SK-N-SH treated with all-trans-retinoic acid at 6 μM for 48 hours (cell line): ENCODE results near the gene FBXO7.

Source experiments
- ATAC-seq: fragments of 200-7000 bp; cut with Tn5 transposase; 3 replicates; pipeline ENCODE4 v1.9.1; 2020; ENCODE audit warnings: mild to moderate bottlenecking, moderate library complexity
- BACH2 ChIP-seq: fragments of 250-450 bp; sonication (Bioruptor Pico); IDR thresholded peaks from 2 replicates; pipeline ENCODE4 v1.9.0; 2021; ENCODE audit warnings: mild to moderate bottlenecking, borderline replicate concordance
- CSDC2 ChIP-seq: fragments of 250-450 bp; sonication (Bioruptor Pico); IDR thresholded peaks from 2 replicates; pipeline ENCODE4 v1.5.0; 2020; ENCODE audit warnings: mild to moderate bottlenecking, moderate library complexity
- ESRRG ChIP-seq: fragments of 250-450 bp; sonication (Bioruptor Pico); IDR thresholded peaks from 2 replicates; pipeline ENCODE4 v1.6.1; 2021; ENCODE audit warnings: mild to moderate bottlenecking
- GLIS3 ChIP-seq: fragments of 250-450 bp; sonication (Bioruptor Pico); IDR thresholded peaks from 2 replicates; pipeline ENCODE4 v1.5.0; 2020; ENCODE audit warnings: mild to moderate bottlenecking, moderate library complexity
- ISL1 ChIP-seq: fragments of 250-450 bp; sonication (Bioruptor Pico); IDR thresholded peaks from 2 replicates; pipeline ENCODE4 v2.1.2; 2022; ENCODE audit warnings: mild to moderate bottlenecking, moderate library complexity
- OSR1 ChIP-seq: fragments of 250-450 bp; sonication (Bioruptor Pico); IDR thresholded peaks from 2 replicates; pipeline ENCODE4 v1.8.0; 2022; ENCODE audit warnings: moderate library complexity, mild to moderate bottlenecking, inconsistent platforms
- PPARA ChIP-seq: fragments of 250-450 bp; sonication (Bioruptor Pico); IDR thresholded peaks from 2 replicates; pipeline ENCODE4 v1.5.0; 2020; ENCODE audit warnings: mild to moderate bottlenecking, borderline replicate concordance
- RARB ChIP-seq: fragments of 250-450 bp; sonication (Bioruptor Pico); IDR thresholded peaks from 2 replicates; pipeline ENCODE4 v1.8.0; 2021; ENCODE audit warnings: mild to moderate bottlenecking, moderate library complexity
- SNAI2 ChIP-seq: fragments of 250-450 bp; sonication (Bioruptor Pico); IDR thresholded peaks from 2 replicates; pipeline ENCODE4 v1.5.0; 2020; ENCODE audit warnings: mild to moderate bottlenecking, moderate library complexity
- TCF4 ChIP-seq: fragments of 250-450 bp; sonication (Bioruptor Pico); IDR thresholded peaks from 2 replicates; pipeline ENCODE4 v1.8.0; 2021; ENCODE audit warnings: mild to moderate bottlenecking, moderate library complexity, borderline replicate concordance
- TOX ChIP-seq: fragments of 250-450 bp; sonication (Bioruptor Pico); IDR thresholded peaks from 2 replicates; pipeline ENCODE4 v1.8.0; 2021; ENCODE audit warnings: mild to moderate bottlenecking, moderate library complexity, borderline replicate concordance
- ZC3H10 ChIP-seq: fragments of 250-450 bp; sonication (Bioruptor Pico); IDR thresholded peaks from 2 replicates; pipeline ENCODE4 v1.5.1; 2021; ENCODE audit warnings: mild to moderate bottlenecking, moderate library complexity
- ZFP3 ChIP-seq: fragments of 250-450 bp; sonication (Bioruptor Pico); IDR thresholded peaks from 2 replicates; pipeline ENCODE4 v1.5.0; 2020; ENCODE audit warnings: mild to moderate bottlenecking, moderate library complexity
- ZFP30 ChIP-seq: fragments of 450-650 bp; formaldehyde crosslinking; IDR thresholded peaks from 2 replicates; pipeline ENCODE4 v1.5.0; 2022; ENCODE audit warnings: mild to moderate bottlenecking, moderate library complexity
- ZNF565 ChIP-seq: fragments of 450-650 bp; formaldehyde crosslinking; conservative IDR thresholded peaks from 2 replicates; pipeline ENCODE4 v1.5.0; 2020; ENCODE audit warnings: low read depth, mild to moderate bottlenecking, moderate library complexity
- ZNF70 ChIP-seq: fragments of 450-650 bp; formaldehyde crosslinking; IDR thresholded peaks from 2 replicates; pipeline ENCODE4 v1.5.0; 2020; ENCODE audit warnings: mild to moderate bottlenecking, moderate library complexity
- ZNF8 ChIP-seq: fragments of 450-650 bp; formaldehyde crosslinking; IDR thresholded peaks from 2 replicates; pipeline ENCODE4 v1.5.0; 2020; ENCODE audit warnings: mild to moderate bottlenecking, moderate library complexity
- TF ChIP-seq, protein P1 (sequence below): fragments of 250-450 bp; sonication (Bioruptor Pico); IDR thresholded peaks from 2 replicates; pipeline ENCODE4 v1.5.0; 2020; ENCODE audit warnings: mild to moderate bottlenecking, moderate library complexity
- TF ChIP-seq, protein P2 (sequence below): fragments of 250-450 bp; sonication (Bioruptor Pico); IDR thresholded peaks from 2 replicates; pipeline ENCODE4 v1.5.1; 2021; ENCODE audit warnings: mild to moderate bottlenecking, moderate library complexity

Gene FBXO7

DNA sequence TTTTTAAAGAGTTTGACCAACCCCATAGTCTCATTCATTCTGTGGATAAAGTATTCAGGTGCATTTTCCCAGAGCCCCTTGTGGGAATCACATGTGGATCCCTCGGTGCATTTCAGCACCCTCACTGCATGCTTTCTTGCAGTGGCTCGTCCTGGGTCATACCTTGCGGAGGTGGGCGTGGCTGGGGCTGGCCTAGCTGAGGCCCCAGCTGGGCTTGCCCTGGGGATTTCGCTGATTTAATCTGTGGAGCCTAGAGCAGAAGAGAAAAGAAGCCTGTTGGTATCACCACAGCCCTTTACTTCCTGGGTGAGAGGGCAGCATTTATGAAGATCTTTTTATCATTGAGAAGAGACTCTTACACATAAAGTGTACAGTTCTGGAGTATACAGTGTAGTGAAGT is 53.1 kb downstream of the FBXO7 start:
- ATAC-seq: no peak

DNA sequence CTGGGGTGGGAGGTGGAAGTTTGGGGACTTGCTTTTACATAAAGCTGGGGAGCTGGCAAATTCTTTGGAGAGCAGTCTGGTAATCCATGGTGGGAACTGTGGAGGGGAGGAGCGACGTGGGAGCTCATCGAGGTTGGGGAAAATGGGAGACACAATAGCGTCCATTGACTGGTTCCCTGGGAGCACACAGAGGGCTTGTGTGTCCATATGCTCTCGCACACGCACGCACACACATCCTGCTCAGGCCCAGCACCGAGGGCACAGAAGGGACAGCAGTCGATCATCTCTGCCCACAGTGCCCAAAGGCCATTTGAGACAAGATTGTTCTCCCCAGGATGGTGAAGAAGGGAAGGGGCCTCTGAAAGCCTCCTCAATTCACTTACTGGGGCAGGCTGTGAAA is 53.7 kb downstream of the FBXO7 start:
- ATAC-seq: no peak
- no peak for TF ChIP-seq PPARA (CRISPR knock-in tag)
- no peak for TF ChIP-seq ISL1 (CRISPR knock-in tag)
- TF ChIP-seq BACH2 (CRISPR knock-in tag): no peak
- TF ChIP-seq RARB (CRISPR knock-in tag): no peak
- TF ChIP-seq ZNF565 (CRISPR knock-in tag): no peak
- TF ChIP-seq GLIS3 (CRISPR knock-in tag): no peak
- TF ChIP-seq OSR1: no peak
- no peak for TF ChIP-seq ZNF8
- no peak for TF ChIP-seq TCF4 (CRISPR knock-in tag)
- TF ChIP-seq, all 23 proteins: peak for 0

More for the DNA sequence above, 53.1 kb downstream of the FBXO7 start:
- TF ChIP-seq ISL1 (CRISPR knock-in tag): no peak
- TF ChIP-seq, protein P1, sequence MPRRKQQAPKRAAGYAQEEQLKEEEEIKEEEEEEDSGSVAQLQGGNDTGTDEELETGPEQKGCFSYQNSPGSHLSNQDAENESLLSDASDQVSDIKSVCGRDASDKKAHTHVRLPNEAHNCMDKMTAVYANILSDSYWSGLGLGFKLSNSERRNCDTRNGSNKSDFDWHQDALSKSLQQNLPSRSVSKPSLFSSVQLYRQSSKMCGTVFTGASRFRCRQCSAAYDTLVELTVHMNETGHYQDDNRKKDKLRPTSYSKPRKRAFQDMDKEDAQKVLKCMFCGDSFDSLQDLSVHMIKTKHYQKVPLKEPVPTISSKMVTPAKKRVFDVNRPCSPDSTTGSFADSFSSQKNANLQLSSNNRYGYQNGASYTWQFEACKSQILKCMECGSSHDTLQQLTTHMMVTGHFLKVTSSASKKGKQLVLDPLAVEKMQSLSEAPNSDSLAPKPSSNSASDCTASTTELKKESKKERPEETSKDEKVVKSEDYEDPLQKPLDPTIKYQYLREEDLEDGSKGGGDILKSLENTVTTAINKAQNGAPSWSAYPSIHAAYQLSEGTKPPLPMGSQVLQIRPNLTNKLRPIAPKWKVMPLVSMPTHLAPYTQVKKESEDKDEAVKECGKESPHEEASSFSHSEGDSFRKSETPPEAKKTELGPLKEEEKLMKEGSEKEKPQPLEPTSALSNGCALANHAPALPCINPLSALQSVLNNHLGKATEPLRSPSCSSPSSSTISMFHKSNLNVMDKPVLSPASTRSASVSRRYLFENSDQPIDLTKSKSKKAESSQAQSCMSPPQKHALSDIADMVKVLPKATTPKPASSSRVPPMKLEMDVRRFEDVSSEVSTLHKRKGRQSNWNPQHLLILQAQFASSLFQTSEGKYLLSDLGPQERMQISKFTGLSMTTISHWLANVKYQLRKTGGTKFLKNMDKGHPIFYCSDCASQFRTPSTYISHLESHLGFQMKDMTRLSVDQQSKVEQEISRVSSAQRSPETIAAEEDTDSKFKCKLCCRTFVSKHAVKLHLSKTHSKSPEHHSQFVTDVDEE (CRISPR knock-in tag): no peak
- TF ChIP-seq ZFP30 (CRISPR knock-in tag): no peak
- TF ChIP-seq, protein P2, sequence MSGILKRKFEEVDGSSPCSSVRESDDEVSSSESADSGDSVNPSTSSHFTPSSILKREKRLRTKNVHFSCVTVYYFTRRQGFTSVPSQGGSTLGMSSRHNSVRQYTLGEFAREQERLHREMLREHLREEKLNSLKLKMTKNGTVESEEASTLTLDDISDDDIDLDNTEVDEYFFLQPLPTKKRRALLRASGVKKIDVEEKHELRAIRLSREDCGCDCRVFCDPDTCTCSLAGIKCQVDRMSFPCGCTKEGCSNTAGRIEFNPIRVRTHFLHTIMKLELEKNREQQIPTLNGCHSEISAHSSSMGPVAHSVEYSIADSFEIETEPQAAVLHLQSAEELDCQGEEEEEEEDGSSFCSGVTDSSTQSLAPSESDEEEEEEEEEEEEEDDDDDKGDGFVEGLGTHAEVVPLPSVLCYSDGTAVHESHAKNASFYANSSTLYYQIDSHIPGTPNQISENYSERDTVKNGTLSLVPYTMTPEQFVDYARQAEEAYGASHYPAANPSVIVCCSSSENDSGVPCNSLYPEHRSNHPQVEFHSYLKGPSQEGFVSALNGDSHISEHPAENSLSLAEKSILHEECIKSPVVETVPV (CRISPR knock-in tag): no peak
- no peak for TF ChIP-seq TCF4 (CRISPR knock-in tag)
- no peak for TF ChIP-seq TOX (CRISPR knock-in tag)
- TF ChIP-seq OSR1: no peak
- TF ChIP-seq ESRRG: no peak
- TF ChIP-seq ZC3H10 (CRISPR knock-in tag): no peak
- no peak for TF ChIP-seq ZFP3 (CRISPR knock-in tag)
- TF ChIP-seq, all 23 proteins: peak for 0

DNA sequence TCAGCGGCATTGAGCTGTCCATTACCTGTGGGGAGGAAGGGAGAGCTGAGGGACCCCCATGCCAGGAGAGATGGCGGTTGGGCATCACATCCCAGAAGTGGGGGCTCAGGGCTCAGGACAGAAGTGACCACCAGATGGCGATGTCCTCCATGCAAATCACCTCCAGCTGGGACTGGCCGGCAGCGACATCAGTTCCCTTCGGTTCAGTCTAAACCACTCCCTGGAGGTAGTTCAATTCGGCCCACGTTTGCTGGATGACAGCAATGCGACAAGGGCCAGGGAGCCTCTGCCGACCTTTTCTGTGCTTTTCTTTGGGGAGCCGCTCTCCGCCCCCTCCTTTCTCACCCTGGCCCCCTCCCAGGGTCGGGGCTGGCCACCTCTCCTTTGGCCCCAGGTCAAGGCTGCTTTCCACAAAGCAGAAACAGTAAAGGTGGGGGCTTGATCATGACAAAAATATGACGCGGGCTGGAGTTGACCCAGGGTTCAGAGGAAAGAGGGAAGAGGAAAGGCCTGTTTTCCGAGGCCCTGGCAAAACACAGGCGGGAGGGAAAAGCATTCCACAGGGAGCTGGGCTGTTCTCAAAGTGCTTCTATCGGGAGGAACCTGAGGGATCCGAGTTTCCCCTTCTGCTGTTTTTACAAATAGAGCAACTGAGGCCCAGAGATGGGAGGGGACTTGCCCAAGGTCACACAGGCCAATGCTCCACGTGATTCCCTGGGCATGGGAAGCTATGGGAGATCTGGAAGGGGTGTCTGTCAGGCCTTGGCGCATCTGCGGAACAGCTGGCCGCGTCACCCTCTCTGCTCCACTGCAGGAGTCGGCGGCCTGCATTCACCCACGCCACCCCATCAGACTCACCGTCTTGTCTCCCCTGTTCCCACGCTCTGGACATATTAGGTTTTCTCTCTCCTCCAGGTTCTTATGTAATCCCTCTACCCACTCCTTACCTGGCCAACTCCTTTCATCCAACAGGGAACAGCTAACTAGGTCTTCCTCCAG is 54.7 kb downstream of the FBXO7 start:
- ATAC-seq: peak; percentile 88
- no peak for TF ChIP-seq GLIS3 (CRISPR knock-in tag)
- TF ChIP-seq ZFP30 (CRISPR knock-in tag): no peak
- no peak for TF ChIP-seq TOX (CRISPR knock-in tag)
- TF ChIP-seq, protein P2 (CRISPR knock-in tag): no peak

DNA sequence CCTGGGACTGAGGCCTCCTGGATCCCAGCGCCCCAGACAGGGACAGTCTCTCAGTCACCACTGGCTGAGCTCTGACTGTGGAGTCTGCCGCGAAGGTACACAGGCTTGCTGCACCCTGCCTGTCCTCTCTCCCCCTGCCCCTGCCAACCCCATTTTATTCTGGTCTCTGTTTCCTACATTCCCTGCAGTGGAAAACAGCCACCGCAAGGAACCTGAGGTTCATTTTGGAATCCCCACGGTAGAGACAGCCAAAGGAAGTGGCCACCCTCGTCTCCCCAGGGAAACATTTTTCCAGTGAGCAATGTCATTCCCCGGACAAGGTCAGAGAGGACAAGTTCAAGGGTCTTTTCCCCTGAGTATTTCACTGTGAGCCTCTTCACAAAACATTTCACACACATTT is 56.6 kb downstream of the FBXO7 start:
- no peak for ATAC-seq
- TF ChIP-seq ZNF70 (CRISPR knock-in tag) (no peak), CSDC2 (no peak), TCF4 (CRISPR knock-in tag) (no peak), ZFP30 (CRISPR knock-in tag) (no peak), ZNF565 (CRISPR knock-in tag) (no peak), SNAI2 (CRISPR knock-in tag) (no peak), GLIS3 (CRISPR knock-in tag) (no peak), PPARA (CRISPR knock-in tag) (no peak)
- TF ChIP-seq, protein P1 (CRISPR knock-in tag): no peak
